SK-N-SH (cell line): ENCODE results near the gene IFNGR1.

Source experiments
- CHD2 ChIP-seq: fragments of 150-350 bp; IDR thresholded peaks from 2 replicates; pipeline ENCODE4 v1.6.1; 2018; ENCODE audit warnings: low read length; ENCODE audit not compliant: partially characterized antibody
- CTCF ChIP-seq: fragments of 200-600 bp; sonication (generic); IDR thresholded peaks from 2 replicates; pipeline ENCODE4 v1.6.1; 2017; ENCODE audit warnings: antibody characterized with exemption, mild to moderate bottlenecking, moderate library complexity
- EP300 ChIP-seq, 2 experiments: IDR thresholded peaks; 2 replicates each; pipeline versions ENCODE4 v1.4.0 to v1.6.1; 2012; ENCODE audit warnings: borderline replicate concordance in 1 of 2, low read depth in 1 of 2, low read length in 1 of 2
- EZH2phosphoT487 ChIP-seq: fragments of 200-600 bp; sonication (generic); IDR thresholded peaks from 2 replicates; pipeline ENCODE4 v1.6.1; 2017; ENCODE audit warnings: low read depth, mixed run types, mild to moderate bottlenecking, antibody characterized with exemption, moderate library complexity, borderline replicate concordance
- GABPA ChIP-seq: IDR thresholded peaks from 2 replicates; pipeline ENCODE4 v1.4.0; 2012; ENCODE audit warnings: low read depth, mild to moderate bottlenecking
- NFIC ChIP-seq: IDR thresholded peaks from 2 replicates; pipeline ENCODE4 v1.4.0; 2012; ENCODE audit warnings: borderline replicate concordance
- NRF1 ChIP-seq: IDR thresholded peaks from 2 replicates; pipeline ENCODE4 v1.6.1; 2012; ENCODE audit warnings: low read depth, mild to moderate bottlenecking, low read length
- POLR2AphosphoS5 ChIP-seq: IDR thresholded peaks from 2 replicates; pipeline ENCODE4 v1.6.1; 2012; ENCODE audit warnings: low read depth, low read length
- RFX5 ChIP-seq: IDR thresholded peaks from 2 replicates; pipeline ENCODE4 v1.6.1; 2012; ENCODE audit warnings: mild to moderate bottlenecking, improper control_type of control experiment, low read length
- RXRA ChIP-seq: IDR thresholded peaks from 2 replicates; pipeline ENCODE4 v1.4.0; 2012; ENCODE audit warnings: low read depth, mild to moderate bottlenecking, borderline replicate concordance
- TAF1 ChIP-seq: IDR thresholded peaks from 2 replicates; pipeline ENCODE4 v1.6.1; 2012; ENCODE audit warnings: low read depth, mild to moderate bottlenecking, low read length, moderate library complexity, borderline replicate concordance
- YY1 ChIP-seq: IDR thresholded peaks from 2 replicates; pipeline ENCODE4 v1.4.0; 2012; ENCODE audit warnings: low read depth, mild to moderate bottlenecking
- TF ChIP-seq, protein P1 (sequence below): IDR thresholded peaks from 2 replicates; pipeline ENCODE4 v1.6.1; 2012; ENCODE audit warnings: mild to moderate bottlenecking, low read depth, low read length, moderate library complexity

DNA sequence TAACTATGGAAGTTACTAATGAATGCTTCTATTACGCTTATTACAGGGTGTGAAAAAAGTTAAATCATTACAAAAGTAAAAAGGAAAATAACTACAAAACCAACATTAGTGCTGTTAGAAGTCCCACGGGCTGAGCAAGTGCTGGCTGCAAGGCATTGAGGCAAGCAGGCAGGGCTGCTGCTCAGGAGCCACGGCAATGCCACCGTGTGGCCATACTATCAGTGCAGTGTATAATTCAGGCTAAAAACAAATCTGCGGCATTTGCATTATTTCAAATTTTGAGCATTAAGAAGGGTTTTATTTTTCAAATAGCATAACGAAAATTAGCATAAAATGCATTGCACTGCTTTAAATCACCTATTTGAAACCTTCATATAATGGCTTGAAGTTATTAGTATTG lies 17.1 kb downstream of the IFNGR1 start:
- TF ChIP-seq, protein P1, sequence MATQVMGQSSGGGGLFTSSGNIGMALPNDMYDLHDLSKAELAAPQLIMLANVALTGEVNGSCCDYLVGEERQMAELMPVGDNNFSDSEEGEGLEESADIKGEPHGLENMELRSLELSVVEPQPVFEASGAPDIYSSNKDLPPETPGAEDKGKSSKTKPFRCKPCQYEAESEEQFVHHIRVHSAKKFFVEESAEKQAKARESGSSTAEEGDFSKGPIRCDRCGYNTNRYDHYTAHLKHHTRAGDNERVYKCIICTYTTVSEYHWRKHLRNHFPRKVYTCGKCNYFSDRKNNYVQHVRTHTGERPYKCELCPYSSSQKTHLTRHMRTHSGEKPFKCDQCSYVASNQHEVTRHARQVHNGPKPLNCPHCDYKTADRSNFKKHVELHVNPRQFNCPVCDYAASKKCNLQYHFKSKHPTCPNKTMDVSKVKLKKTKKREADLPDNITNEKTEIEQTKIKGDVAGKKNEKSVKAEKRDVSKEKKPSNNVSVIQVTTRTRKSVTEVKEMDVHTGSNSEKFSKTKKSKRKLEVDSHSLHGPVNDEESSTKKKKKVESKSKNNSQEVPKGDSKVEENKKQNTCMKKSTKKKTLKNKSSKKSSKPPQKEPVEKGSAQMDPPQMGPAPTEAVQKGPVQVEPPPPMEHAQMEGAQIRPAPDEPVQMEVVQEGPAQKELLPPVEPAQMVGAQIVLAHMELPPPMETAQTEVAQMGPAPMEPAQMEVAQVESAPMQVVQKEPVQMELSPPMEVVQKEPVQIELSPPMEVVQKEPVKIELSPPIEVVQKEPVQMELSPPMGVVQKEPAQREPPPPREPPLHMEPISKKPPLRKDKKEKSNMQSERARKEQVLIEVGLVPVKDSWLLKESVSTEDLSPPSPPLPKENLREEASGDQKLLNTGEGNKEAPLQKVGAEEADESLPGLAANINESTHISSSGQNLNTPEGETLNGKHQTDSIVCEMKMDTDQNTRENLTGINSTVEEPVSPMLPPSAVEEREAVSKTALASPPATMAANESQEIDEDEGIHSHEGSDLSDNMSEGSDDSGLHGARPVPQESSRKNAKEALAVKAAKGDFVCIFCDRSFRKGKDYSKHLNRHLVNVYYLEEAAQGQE, result no peak
- TF ChIP-seq CTCF (no peak), GABPA (no peak), EP300 (IDR thresholded peaks at IDR 0.05; ENCODE audit: borderline replicate concordance in 1 of 2, low read depth in 1 of 2, low read length in 1 of 2) (no peak), YY1 (no peak), NFIC (no peak), POLR2AphosphoS5 (no peak), CHD2 (no peak), EZH2phosphoT487 (no peak), RFX5 (no peak), TAF1 (no peak), RXRA (no peak), NRF1 (no peak)
